Lower lobe of right lung (tissue), 2 donors: ENCODE measurements around the gene HSPA8. TPM values are rescaled to one million over a fixed set of nuclear protein-coding genes. Genes with fewer than 3 reads are reported as not detected.

Experiments
- ATAC-seq, 2 donors: fragments of 200-7000 bp; cut with Tn5 transposase; one replicate each; pipeline ENCODE4 v1.9.1; 2020 to 2022; ENCODE audit warnings: mild to moderate bottlenecking in 2 of 2, moderate library complexity in 2 of 2
- DNase-seq: peaks from one replicate; pipeline ENCODE4 v3.0.0-alpha.2; 2020
- H3K27ac ChIP-seq: fragments of 200-600 bp; one replicate; pipeline ENCODE4 v1.8.0; 2022
- H3K27me3 ChIP-seq: fragments of 200-600 bp; one replicate; pipeline ENCODE4 v1.8.0; 2022; ENCODE audit warnings: low read depth
- H3K36me3 ChIP-seq: fragments of 200-600 bp; one replicate; pipeline ENCODE4 v1.8.0; 2022; ENCODE audit warnings: mild to moderate bottlenecking
- H3K4me1 ChIP-seq: fragments of 200-600 bp; one replicate; pipeline ENCODE4 v1.8.0; 2022
- H3K4me3 ChIP-seq: fragments of 200-600 bp; one replicate; pipeline ENCODE4 v1.8.0; 2022; ENCODE audit warnings: mild to moderate bottlenecking
- H3K9me3 ChIP-seq: fragments of 200-600 bp; one replicate; pipeline ENCODE4 v1.8.0; 2022
- intact Hi-C: fragments of 100-400 bp; cut with DNase I; formaldehyde crosslinking; loops from one replicate; pipeline ENCODE4 v1.11.0; 2022
- total RNA-seq: library from RNA; stranded (reverse); fragmentation: NEBNext Ultra II Directional; extraction: Animal tissue kit (Norgen Biotek cat#: 25700); gene quantifications from one replicate; pipeline ENCODE4 v1.2.1, GENCODE V29; 2021
- TF ChIP-seq, protein P1 (sequence below): fragments of 200-600 bp; IDR thresholded peaks from one replicate; pipeline ENCODE4 v1.8.0; 2022; ENCODE audit warnings: antibody characterized with exemption, mild to moderate bottlenecking
- donor health status: DM: no; HTN: yes; CAD: no; lungs with severe emphysema.

The HSPA8 gene
- total RNA-seq, 1 donor from 2014 or later: 1,001 TPM

DNA sequence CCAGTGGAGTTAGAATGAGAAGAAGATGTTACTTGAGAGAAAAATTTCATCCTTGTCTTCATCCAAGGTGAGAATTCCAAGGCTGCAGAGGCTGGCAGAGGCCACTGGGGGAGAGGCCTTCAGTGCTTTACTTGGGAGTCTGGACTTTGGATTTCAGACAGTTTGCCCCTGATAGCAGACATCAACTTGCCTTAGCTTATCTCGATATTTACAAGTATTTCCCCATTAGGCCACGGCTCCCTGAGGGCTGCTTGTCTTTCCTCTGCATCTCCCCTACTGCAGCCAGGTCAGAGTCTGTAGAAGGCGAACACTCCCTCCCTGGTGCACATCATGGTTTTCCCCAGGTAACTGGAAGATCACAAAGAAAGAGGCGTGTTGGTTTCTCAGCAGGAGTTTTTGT, 50.4 kb downstream of the HSPA8 start:
- TF ChIP-seq, protein P1, sequence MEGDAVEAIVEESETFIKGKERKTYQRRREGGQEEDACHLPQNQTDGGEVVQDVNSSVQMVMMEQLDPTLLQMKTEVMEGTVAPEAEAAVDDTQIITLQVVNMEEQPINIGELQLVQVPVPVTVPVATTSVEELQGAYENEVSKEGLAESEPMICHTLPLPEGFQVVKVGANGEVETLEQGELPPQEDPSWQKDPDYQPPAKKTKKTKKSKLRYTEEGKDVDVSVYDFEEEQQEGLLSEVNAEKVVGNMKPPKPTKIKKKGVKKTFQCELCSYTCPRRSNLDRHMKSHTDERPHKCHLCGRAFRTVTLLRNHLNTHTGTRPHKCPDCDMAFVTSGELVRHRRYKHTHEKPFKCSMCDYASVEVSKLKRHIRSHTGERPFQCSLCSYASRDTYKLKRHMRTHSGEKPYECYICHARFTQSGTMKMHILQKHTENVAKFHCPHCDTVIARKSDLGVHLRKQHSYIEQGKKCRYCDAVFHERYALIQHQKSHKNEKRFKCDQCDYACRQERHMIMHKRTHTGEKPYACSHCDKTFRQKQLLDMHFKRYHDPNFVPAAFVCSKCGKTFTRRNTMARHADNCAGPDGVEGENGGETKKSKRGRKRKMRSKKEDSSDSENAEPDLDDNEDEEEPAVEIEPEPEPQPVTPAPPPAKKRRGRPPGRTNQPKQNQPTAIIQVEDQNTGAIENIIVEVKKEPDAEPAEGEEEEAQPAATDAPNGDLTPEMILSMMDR: no peak
- no peaks in the 10 kb centered on the region for H3K9me3 ChIP-seq
- H3K4me1 ChIP-seq: no peaks in the 10 kb centered on the region
- no peak overlapping the region for H3K27ac ChIP-seq
- no peaks in the 10 kb centered on the region for H3K27me3 ChIP-seq
- intact Hi-C loops: no loop called here
- no peak for ATAC-seq
- no peak overlapping the region for H3K4me3 ChIP-seq
- H3K36me3 ChIP-seq: no peaks in the 10 kb centered on the region
- no peak for DNase-seq

Other genes starting within 250 kb of the HSPA8 start
- gene CRTAM, start 223.6 kb downstream of the HSPA8 start, total RNA-seq: 11.1 TPM
- gene JHY, start 179.4 kb downstream of the HSPA8 start, total RNA-seq: 10.4 TPM
- not detected for gene BSX, start 80.3 kb downstream of the HSPA8 start, total RNA-seq
- 15.1 TPM for gene CLMP, start 133.1 kb upstream of the HSPA8 start, total RNA-seq